Choroid plexus epithelial cell (primary cell): ENCODE data around the gene KCNE1.

Experiments
- DNase-seq: peaks from one replicate; pipeline ENCODE4 v3.0.0-alpha.2; 2010; ENCODE audit warnings: low read depth
- H3K4me3 ChIP-seq: 2 replicates; pipeline ENCODE4 v1.5.1; 2011; ENCODE audit warnings: low read depth, mild to moderate bottlenecking, control low read depth, low read length, moderate library complexity
- TF ChIP-seq, protein P1 (sequence below): conservative IDR thresholded peaks from 2 replicates; pipeline ENCODE4 v1.5.1; 2011; ENCODE audit warnings: low read depth, mild to moderate bottlenecking, control low read depth, inconsistent platforms, low read length, moderate library complexity

Gene KCNE1

DNA sequence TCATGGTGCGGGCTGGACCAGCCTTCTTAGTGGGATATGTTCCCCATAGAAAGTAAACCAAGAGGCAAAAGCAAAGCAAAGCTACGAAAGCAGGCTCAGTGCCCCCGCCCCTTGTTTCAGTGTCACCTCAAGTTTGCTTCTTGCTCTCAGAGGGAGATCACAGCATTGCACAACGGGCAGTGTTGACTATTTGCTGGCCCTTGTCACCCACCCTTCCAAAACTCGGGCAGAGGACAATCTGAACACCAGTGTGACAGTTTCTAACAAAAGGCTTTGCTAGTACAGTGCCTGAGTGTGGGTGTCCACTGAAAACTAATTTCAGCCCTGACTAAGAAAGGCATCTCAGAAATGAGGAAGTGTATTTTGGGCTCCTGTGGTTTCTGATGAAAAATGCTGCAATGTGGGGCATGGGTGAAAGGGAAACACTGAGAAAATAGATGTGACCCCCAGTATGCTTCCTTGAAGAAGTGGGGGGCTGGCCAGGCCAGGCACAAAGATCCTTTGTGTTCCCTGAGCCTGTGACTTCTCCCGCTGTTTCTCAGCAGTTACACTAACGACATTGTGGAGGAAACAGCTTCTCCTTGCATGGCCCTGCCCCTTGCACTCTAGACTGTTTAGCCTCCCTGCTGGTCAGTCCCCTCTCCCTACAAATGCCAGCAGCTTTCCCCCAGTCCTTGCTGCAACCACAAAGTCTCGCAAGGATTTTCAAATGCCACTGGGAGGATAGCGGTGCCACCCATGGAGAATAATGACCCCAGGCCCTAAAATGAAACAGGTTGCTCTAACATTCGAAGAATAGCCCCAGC lies 33.3 kb upstream of the KCNE1 start:
- H3K4me3 ChIP-seq = peak overlapping the region; percentile 14
- DNase-seq = peak; percentile 87
- TF ChIP-seq, protein P1, sequence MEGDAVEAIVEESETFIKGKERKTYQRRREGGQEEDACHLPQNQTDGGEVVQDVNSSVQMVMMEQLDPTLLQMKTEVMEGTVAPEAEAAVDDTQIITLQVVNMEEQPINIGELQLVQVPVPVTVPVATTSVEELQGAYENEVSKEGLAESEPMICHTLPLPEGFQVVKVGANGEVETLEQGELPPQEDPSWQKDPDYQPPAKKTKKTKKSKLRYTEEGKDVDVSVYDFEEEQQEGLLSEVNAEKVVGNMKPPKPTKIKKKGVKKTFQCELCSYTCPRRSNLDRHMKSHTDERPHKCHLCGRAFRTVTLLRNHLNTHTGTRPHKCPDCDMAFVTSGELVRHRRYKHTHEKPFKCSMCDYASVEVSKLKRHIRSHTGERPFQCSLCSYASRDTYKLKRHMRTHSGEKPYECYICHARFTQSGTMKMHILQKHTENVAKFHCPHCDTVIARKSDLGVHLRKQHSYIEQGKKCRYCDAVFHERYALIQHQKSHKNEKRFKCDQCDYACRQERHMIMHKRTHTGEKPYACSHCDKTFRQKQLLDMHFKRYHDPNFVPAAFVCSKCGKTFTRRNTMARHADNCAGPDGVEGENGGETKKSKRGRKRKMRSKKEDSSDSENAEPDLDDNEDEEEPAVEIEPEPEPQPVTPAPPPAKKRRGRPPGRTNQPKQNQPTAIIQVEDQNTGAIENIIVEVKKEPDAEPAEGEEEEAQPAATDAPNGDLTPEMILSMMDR = peak; percentile 5

DNA sequence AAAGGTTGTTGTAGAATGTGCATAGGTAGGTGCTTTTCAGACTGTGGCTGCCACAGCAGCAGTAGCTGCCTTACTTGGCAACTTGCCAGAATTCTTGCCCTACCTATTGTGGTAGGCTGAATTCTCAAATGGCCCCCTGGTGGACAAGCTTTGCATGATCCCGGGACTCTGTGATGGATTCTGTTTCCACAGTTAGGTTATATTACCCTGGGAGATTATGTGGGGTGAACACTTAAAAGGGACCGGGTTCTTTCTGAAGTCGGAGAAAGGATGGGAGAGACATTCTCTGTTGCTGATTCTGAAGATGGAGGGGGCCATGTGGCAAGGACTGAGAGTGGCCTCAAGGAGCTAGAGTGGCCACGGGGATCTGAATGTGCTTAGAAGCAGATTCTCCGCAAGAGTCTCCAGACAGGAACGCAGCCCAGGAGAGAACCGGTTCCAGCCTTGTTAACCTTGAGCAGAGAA lies 32.1 kb upstream of the KCNE1 start:
- no peak overlapping the region for H3K4me3 ChIP-seq
- peak; percentile 93 for DNase-seq
- TF ChIP-seq, protein P1 = peak; percentile 81

DNA sequence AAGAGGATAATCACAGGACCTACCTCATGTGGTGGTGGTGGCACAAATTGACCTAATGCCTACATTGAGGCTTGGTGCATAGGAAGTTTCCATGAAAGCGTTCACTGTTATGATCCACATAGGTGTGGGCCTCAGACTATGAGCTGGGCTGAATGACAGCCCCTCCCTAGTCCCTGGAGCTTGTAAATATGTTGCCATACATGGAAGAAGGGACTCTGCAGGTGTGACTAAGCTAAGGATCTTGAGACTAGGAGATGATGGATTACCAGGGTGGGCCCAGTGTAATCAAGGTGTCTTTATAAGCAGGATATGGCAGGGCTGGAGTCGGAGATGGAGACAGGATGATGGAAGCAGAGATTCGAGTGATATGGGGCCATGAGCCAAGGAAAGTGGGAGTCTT lies 31.0 kb upstream of the KCNE1 start:
- no peak for DNase-seq
- TF ChIP-seq, protein P1 = no peak
- no peak overlapping the region for H3K4me3 ChIP-seq

DNA sequence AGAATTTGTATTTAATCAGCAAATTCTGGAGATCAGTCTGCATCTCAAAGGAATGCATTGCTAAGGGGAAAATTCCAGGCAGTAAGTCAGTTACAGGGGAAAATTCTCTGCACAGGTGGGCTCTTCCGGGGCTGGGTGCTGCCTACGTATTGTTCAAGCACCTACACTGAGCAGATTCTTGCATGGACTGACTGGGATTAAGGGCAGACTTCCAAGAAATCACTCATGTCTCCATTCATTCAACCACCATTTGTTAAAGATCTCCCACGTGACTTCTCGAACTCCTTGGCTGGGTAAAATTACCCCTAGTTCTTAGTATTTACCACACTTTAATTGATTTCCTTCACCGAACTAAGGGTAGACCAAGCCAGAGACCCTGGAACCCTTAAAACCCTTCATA lies 28.2 kb upstream of the KCNE1 start:
- H3K4me3 ChIP-seq = no peak overlapping the region
- DNase-seq = no peak
- TF ChIP-seq, protein P1 = no peak

DNA sequence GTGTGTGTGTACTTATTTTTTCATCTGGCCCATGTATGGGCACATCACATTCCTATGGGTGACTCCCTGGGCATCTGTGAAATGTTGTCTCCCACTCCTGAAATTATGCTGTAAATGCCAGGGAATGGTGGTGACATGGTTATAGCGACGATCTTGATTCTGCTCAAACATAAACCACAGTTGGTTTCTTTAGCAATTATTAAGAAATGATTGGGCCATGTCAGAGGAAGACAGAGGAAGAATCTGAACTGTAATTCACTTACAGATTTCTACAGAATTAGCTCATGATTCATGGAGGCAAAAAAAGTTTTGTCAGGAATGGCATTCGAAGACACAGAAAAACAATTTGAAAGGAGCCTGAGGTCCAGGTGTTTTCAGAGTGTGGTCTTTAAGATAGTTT lies 25.8 kb upstream of the KCNE1 start:
- no peak overlapping the region for H3K4me3 ChIP-seq
- DNase-seq = no peak
- TF ChIP-seq, protein P1 = no peak

DNA sequence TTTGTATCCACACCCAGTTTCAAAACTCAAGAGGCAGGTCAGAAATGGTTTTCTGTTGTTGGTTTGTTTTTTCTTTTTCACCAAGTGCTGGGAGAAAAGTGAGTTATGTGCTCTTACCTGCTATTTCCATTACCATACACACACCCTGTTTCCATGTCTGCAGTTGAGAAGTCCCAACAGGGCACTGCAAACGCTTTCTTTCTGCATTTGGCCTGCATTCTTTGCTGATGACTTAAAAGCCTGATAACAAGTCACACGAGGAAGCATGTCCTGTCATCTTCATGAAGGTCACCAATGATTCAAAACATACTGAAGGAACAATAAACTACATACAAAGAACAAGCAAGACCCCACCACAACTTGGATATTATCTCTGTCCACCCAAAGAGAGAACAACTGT lies 24.8 kb upstream of the KCNE1 start:
- H3K4me3 ChIP-seq = no peak overlapping the region
- peak; percentile 64 for DNase-seq
- TF ChIP-seq, protein P1 = no peak

DNA sequence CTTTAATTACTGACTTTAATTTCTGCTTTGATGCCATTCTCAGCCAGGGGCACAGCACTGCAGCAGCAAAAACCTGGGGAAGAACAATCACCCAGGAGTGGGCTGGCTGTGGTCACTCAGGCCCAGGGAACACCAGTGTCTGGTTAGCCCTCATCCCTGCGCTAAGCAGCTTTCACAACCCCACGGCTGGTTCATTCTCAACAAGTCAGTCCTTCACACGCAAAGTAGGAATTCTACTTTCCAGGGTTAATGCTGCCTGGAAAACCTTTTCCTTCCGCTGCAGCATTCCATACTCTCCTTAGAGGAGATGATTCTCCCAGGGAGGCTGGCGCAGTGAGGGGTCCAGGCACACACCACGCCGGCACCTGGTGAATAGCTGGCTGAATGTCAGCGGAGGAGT lies 24.3 kb upstream of the KCNE1 start:
- TF ChIP-seq, protein P1 = no peak
- DNase-seq = no peak
- H3K4me3 ChIP-seq = no peak overlapping the region
